ENCODE data around the gene BCL11A. TPM values are rescaled to one million over a fixed set of nuclear protein-coding genes. Genes with fewer than 3 reads are reported as not detected.

BCL11A gene
- total RNA-seq, 1 donor from 2014 or later: 2.2 TPM

DNA sequence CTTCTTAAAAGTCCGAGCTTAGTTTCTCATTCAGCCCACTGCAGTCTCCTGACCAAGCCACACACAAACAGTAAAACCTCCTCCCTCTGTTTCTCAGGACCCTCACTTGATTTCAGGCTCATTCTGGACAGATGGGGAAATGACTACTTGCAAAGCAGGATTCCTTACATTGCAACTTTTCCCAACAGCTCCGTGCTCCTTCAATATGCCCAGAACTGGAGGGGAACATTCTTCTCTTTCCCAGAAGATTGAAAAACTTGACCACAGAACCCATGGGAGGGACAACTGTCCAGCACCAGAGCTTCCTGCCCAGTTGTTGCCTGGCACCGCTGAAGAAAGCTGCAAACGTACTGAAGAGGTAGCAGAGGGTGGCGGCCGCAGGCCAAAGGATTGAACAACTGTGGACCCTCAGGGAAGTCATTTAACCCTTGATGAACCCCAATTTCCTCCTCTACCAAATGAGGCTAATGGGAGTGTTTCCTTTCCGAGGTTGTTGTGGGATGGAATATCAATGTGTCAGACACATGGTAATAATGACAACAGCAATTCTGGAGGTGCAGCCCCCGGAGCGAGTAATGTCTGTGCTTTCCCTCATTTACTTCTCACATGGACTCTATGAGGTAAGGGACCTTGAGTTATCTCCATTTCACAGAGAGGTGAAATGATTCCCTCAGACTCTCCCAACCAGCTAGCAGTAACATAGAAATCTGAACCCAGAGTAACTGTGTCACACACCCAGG is 25.0 kb downstream of the BCL11A start:
- H3K4me1 Mint-ChIP-seq: peaks cover 23% of the 10 kb centered on the region
- TF ChIP-seq, protein P1, sequence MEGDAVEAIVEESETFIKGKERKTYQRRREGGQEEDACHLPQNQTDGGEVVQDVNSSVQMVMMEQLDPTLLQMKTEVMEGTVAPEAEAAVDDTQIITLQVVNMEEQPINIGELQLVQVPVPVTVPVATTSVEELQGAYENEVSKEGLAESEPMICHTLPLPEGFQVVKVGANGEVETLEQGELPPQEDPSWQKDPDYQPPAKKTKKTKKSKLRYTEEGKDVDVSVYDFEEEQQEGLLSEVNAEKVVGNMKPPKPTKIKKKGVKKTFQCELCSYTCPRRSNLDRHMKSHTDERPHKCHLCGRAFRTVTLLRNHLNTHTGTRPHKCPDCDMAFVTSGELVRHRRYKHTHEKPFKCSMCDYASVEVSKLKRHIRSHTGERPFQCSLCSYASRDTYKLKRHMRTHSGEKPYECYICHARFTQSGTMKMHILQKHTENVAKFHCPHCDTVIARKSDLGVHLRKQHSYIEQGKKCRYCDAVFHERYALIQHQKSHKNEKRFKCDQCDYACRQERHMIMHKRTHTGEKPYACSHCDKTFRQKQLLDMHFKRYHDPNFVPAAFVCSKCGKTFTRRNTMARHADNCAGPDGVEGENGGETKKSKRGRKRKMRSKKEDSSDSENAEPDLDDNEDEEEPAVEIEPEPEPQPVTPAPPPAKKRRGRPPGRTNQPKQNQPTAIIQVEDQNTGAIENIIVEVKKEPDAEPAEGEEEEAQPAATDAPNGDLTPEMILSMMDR (conservative IDR thresholded peaks at IDR 0.05): no peak
- H3K36me3 Mint-ChIP-seq (ENCODE audit: low read depth): no peaks in the 10 kb centered on the region
- DNase-seq (ENCODE audit: low read depth, low spot score): no peak
- peaks cover 62% of the 10 kb centered on the region for H3K27me3 Mint-ChIP-seq (ENCODE audit: low read depth)
- no peak overlapping the region for H3K4me3 Mint-ChIP-seq
- H3K27ac Mint-ChIP-seq (ENCODE audit: unreplicated experiment): no peak overlapping the region
- H3K9me3 Mint-ChIP-seq: no peaks in the 10 kb centered on the region

GRCh38 chr2:60527762-60528161 is 25.7 kb downstream of the BCL11A start:
- H3K36me3 Mint-ChIP-seq (ENCODE audit: low read depth): no peaks in the 10 kb centered on the region
- TF ChIP-seq, protein P1 (conservative IDR thresholded peaks at IDR 0.05): no peak
- H3K27me3 Mint-ChIP-seq (ENCODE audit: low read depth): peaks cover 55% of the 10 kb centered on the region
- no peak overlapping the region for H3K4me3 Mint-ChIP-seq
- H3K27ac Mint-ChIP-seq (ENCODE audit: unreplicated experiment): no peak overlapping the region
- DNase-seq (ENCODE audit: low read depth, low spot score): no peak
- H3K4me1 Mint-ChIP-seq: peaks cover 18% of the 10 kb centered on the region
- H3K9me3 Mint-ChIP-seq: no peaks in the 10 kb centered on the region

DNA sequence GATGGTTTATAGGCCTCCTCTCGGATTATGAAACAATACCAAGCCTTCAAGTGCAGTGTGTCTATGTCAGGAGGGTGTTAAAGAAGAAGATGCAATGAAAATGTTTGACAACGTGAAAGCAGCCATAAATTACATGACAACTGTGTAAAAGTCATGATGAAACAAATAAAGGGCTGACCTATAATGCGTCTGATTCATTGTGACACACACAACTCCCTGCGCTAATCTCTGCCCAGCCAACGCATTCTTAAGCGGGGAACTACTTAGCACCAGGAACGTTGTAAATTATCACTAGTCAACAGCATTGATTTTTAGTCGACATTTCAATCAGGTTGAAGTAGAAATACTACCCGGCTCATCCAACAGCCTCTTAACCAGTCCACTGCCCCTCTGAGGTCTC is 26.8 kb downstream of the BCL11A start:
- Mint-ChIP-seq H3K9me3 (no peaks in the 10 kb centered on the region), H3K4me3 (no peak overlapping the region), H3K4me1 (peaks cover 19% of the 10 kb centered on the region), H3K36me3 (ENCODE audit: low read depth) (no peaks in the 10 kb centered on the region), H3K27me3 (ENCODE audit: low read depth) (peaks cover 44% of the 10 kb centered on the region), H3K27ac (ENCODE audit: unreplicated experiment) (no peak overlapping the region)
- TF ChIP-seq, protein P1 (conservative IDR thresholded peaks at IDR 0.05): no peak
- DNase-seq (ENCODE audit: low read depth, low spot score): no peak

DNA sequence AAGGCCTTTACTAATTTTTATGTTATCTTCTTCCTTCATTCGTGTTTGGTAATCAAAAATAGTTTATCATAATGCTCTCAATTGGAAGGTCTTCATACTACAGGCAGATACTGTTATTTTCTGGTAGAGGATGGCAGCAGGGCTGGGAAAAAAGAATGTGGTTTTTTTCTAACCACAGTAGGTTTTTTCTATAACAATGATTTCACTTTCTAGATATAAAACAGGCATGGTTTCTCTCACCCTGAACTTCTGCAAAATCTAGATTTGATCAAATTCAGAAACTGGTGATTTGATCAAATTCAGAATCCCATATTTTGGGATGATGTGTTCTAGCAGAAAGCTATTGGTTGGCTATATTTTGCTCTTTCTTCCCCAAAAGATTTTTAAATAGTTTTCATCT is 27.6 kb downstream of the BCL11A start:
- Mint-ChIP-seq H3K4me3 (no peak overlapping the region), H3K27ac (ENCODE audit: unreplicated experiment) (no peak overlapping the region), H3K9me3 (no peaks in the 10 kb centered on the region), H3K27me3 (ENCODE audit: low read depth) (peaks cover 37% of the 10 kb centered on the region), H3K36me3 (ENCODE audit: low read depth) (no peaks in the 10 kb centered on the region), H3K4me1 (peaks cover 19% of the 10 kb centered on the region)
- TF ChIP-seq, protein P1 (conservative IDR thresholded peaks at IDR 0.05): no peak
- DNase-seq (ENCODE audit: low read depth, low spot score): no peak

DNA sequence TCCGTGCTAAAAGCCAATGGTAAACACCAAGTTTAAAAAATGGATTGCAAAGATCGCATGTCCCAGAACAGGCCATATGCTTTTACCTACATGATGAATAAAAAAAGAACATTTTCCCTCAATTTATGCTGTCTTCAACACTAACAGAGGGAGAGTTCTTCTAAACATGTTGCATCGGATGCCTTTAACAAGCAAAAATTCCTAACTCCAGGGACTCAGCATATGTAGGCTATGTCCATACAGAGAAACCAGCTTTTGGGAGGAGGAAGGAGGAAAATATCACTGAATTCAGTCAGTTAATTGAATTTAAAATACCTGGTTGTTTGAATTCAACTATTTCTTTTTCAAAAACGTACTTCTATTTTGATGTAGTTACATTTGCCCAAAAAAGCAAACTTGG is 28.6 kb downstream of the BCL11A start:
- Mint-ChIP-seq H3K27ac (ENCODE audit: unreplicated experiment) (no peak overlapping the region), H3K27me3 (ENCODE audit: low read depth) (peaks cover 26% of the 10 kb centered on the region), H3K4me1 (peaks cover 19% of the 10 kb centered on the region), H3K9me3 (no peaks in the 10 kb centered on the region), H3K36me3 (ENCODE audit: low read depth) (no peaks in the 10 kb centered on the region), H3K4me3 (no peak overlapping the region)
- TF ChIP-seq, protein P1 (conservative IDR thresholded peaks at IDR 0.05): no peak
- DNase-seq (ENCODE audit: low read depth, low spot score): no peak

Data from neural crest cell (in vitro differentiated cells).